GM12878 (cell line): ENCODE results near the gene CFP. TPM values are rescaled to one million over a fixed set of nuclear protein-coding genes. Genes with fewer than 3 reads are reported as not detected.

Experiments
- ATAC-seq: fragments of 200-7000 bp; cut with Tn5 transposase; 3 replicates; pipeline ENCODE4 v1.9.1; 2020; ENCODE audit warnings: mild to moderate bottlenecking, moderate library complexity
- BruUV-seq: library from RNA; stranded (reverse); fragments of 400-500 nt; replicated peaks from 2 replicates; lab custom pipeline; 2021; lab: Mats Ljungman, UMichigan
- CTCF ChIA-PET: fragments of 300-600 bp; sonication (Branson Sonifier 250); formaldehyde crosslinking; extraction: SDS; loops from one replicate; lab custom pipeline; 2021; ENCODE audit warnings: inconsistent platforms; lab: Yijun Ruan, JAX
- POLR2A ChIA-PET: fragments of 350-600 bp; formaldehyde crosslinking; extraction: SDS; loops from one replicate; lab custom pipeline; 2021; ENCODE audit warnings: inconsistent platforms; lab: Charles Lee
- RAD21 ChIA-PET: fragments of 300-600 bp; sonication (Branson Sonifier 250); formaldehyde crosslinking; loops from one replicate; lab custom pipeline; 2023; ENCODE audit warnings: antibody characterized with exemption; ENCODE audit not compliant: unreplicated experiment; lab: Charles Lee
- SMC1A ChIA-PET: fragments of 300-600 bp; sonication (Branson Sonifier 250); formaldehyde crosslinking; loops from one replicate; lab custom pipeline; 2023; ENCODE audit not compliant: unreplicated experiment, uncharacterized antibody; lab: Charles Lee
- DNase-seq: peaks from one replicate; pipeline ENCODE4 v3.0.0-alpha.2; 2011; ENCODE audit warnings: low read depth, low spot score
- FAIRE-seq: peaks from 3 replicates; lab custom pipeline; 2011; peaks lifted over from hg19 to GRCh38; lab: Jason Lieb, UNC
- H2AFZ ChIP-seq: 2 replicates; pipeline ENCODE4 v1.6.0; 2011; ENCODE audit warnings: low read depth, low read length, control low read depth; ENCODE audit not compliant: control insufficient read depth
- H3K27ac ChIP-seq: 2 replicates; pipeline ENCODE4 v1.5.1; 2011; ENCODE audit warnings: control low read depth; ENCODE audit not compliant: control insufficient read depth, insufficient read depth
- H3K27me3 ChIP-seq, 2 experiments: replicated peaks in 1 of 2; 2 replicates each; pipeline versions ENCODE4 v1.6.0 to v1.6.1; 2011; ENCODE audit warnings: low read length in 1 of 2; ENCODE audit not compliant: control insufficient read depth in 2 of 2, insufficient read depth in 2 of 2
- H3K36me3 ChIP-seq, 2 experiments: 2 replicates each; pipeline ENCODE4 v1.5.1; 2011; ENCODE audit warnings: low read length in 1 of 2; ENCODE audit not compliant: control insufficient read depth in 2 of 2, insufficient read depth in 2 of 2
- H3K4me1 ChIP-seq: 2 replicates; pipeline ENCODE4 v1.6.1; 2011; ENCODE audit warnings: mild to moderate bottlenecking, low read length, moderate library complexity, mixed read lengths; ENCODE audit not compliant: control insufficient read depth, insufficient read depth
- H3K4me2 ChIP-seq: 2 replicates; pipeline ENCODE4 v1.6.0; 2011; ENCODE audit warnings: control low read depth; ENCODE audit not compliant: control insufficient read depth, insufficient read depth
- H3K4me3 ChIP-seq: fragments of 200-600 bp; sonication (generic); 2 replicates; pipeline ENCODE4 v1.5.1; 2016
- H3K79me2 ChIP-seq: 2 replicates; pipeline ENCODE4 v1.6.0; 2011; ENCODE audit warnings: low read length; ENCODE audit not compliant: control insufficient read depth, insufficient read depth
- H3K9ac ChIP-seq: 2 replicates; pipeline ENCODE4 v1.8.0; 2011; ENCODE audit warnings: low read length, control low read depth, mixed read lengths; ENCODE audit not compliant: control insufficient read depth, insufficient read depth
- H3K9me3 ChIP-seq: replicated peaks from 3 replicates; pipeline ENCODE4 v1.5.1; 2011; ENCODE audit warnings: mild to moderate bottlenecking, low read length; ENCODE audit not compliant: control insufficient read depth, insufficient read depth
- H4K20me1 ChIP-seq: 2 replicates; pipeline ENCODE4 v1.6.0; 2011; ENCODE audit not compliant: control insufficient read depth, insufficient read depth
- CREB1 ChIP-seq: IDR thresholded peaks from 2 replicates; pipeline ENCODE4 v1.6.1; 2012; ENCODE audit warnings: low read depth, mild to moderate bottlenecking, inconsistent platforms
- E4F1 ChIP-seq: fragments of 450-650 bp; IDR thresholded peaks from 2 replicates; pipeline ENCODE4 v1.6.1; 2018; ENCODE audit warnings: borderline replicate concordance, mild to moderate bottlenecking; ENCODE audit not compliant: partially characterized antibody
- GABPA ChIP-seq: IDR thresholded peaks from 2 replicates; pipeline ENCODE4 v1.6.1; 2014; ENCODE audit warnings: antibody characterized with exemption, low read depth, mild to moderate bottlenecking, inconsistent platforms
- HDAC6 ChIP-seq: fragments of 200-600 bp; sonication (generic); IDR thresholded peaks from one replicate; pipeline ENCODE4 v1.8.0; 2017; ENCODE audit warnings: antibody characterized with exemption; ENCODE audit not compliant: unreplicated experiment
- JUNB ChIP-seq: IDR thresholded peaks from 2 replicates; pipeline ENCODE4 v1.6.1; 2016; ENCODE audit warnings: antibody characterized with exemption, mild to moderate bottlenecking
- RFX5 ChIP-seq: IDR thresholded peaks from 2 replicates; pipeline ENCODE4 v1.6.1; 2011; ENCODE audit warnings: low read depth, low read length, improper control_type of control experiment
- SMC3 ChIP-seq: IDR thresholded peaks from 2 replicates; pipeline ENCODE4 v1.6.1; 2011; ENCODE audit warnings: low read length, improper control_type of control experiment, borderline replicate concordance
- SPI1 ChIP-seq: IDR thresholded peaks from 2 replicates; pipeline ENCODE4 v1.6.1; 2011; ENCODE audit warnings: low read depth, mild to moderate bottlenecking, low read length, moderate library complexity, borderline replicate concordance; ENCODE audit not compliant: insufficient read depth
- YY1 ChIP-seq: IDR thresholded peaks from 2 replicates; pipeline ENCODE4 v1.6.1; 2011; ENCODE audit warnings: low read depth, mild to moderate bottlenecking, low read length
- ZNF592 ChIP-seq: fragments of 450-650 bp; IDR thresholded peaks from 2 replicates; pipeline ENCODE4 v1.6.1; 2017; ENCODE audit warnings: mild to moderate bottlenecking, moderate library complexity
- WGBS: methylation state at CpG from one replicate; pipeline ENCODE4 v1.1.6; 2016; ENCODE audit warnings: low lambda C conversion rate; ENCODE audit not compliant: insufficient replicate concordance, insufficient coverage; ENCODE audit errors: missing lambda C conversion rate; 5-methylcytosine and 5-hydroxymethylcytosine counted together
- in situ Hi-C: fragments of 300-500 bp; cut with MboI; formaldehyde crosslinking; loops from 9 replicates; pipeline ENCODE4 v1.14.3; 2018; ENCODE audit warnings: mixed read lengths
- intact Hi-C: fragments of 100-400 bp; cut with micrococcal nuclease; formaldehyde crosslinking; loops from one replicate; pipeline ENCODE4 v1.14.2; 2022; ENCODE audit not compliant: unreplicated experiment
- polyA plus RNA-seq, 11 experiments: library from polyadenylated mRNA; depleted of rRNA in 4 of 11; unstranded in 6 of 11; stranded (reverse) in 5 of 11; fragments of >200 nt; fragmentation: Nextera tagmentation in 4 of 11; fragmentation: Illumina TruSeq in 1 of 11; extraction: Ambion mirVana in 4 of 11; extraction: Trizol in 1 of 11; gene quantifications; 1 replicate in 1 of 11; 2 replicates in 10 of 11; pipeline versions ENCODE4 v1.2.1 to v1.2.3, GENCODE V29; 2011 to 2016; ENCODE audit warnings: inconsistent platforms in 2 of 11, missing spikeins in 2 of 11, low read depth in 1 of 11
- total RNA-seq, 4 experiments: library from RNA; depleted of rRNA in 3 of 4; stranded (reverse); fragments of >200 nt in 3 of 4; fragmentation: Illumina TruSeq in 1 of 4; extraction: Trizol in 1 of 4; gene quantifications; 2 replicates each; pipeline versions ENCODE4 v1.2.1 to v1.2.3, GENCODE V29; 2013 to 2021

The CFP gene
- total and polyA plus RNA-seq, 10 of the 15 experiments (the other 5 are each of a cell fraction or from before 2014, with no cell fraction given): 0.72 to 10.1 (median 2.8) TPM

GRCh38 chrX:47579537-47579936 is 50.2 kb downstream of the CFP start:
- TF ChIP-seq SMC3: no peak
- TF ChIP-seq SPI1: peak; percentile 38; the same call in 1 of the 2 replicates
- 0 out of 2 replicates have a peak, but pooled peaks have one; percentile 15 for TF ChIP-seq CREB1
- TF ChIP-seq JUNB: peak; percentile 23; the same call in 1 of the 2 replicates
- Histone ChIP-seq H2AFZ (no peak overlapping the region), H3K4me3 (no peak overlapping the region), H3K4me1 (peaks cover 8% of the 10 kb centered on the region), H3K27ac (no peak overlapping the region), H3K4me2 (no peak overlapping the region), H3K79me2 (no peaks in the 10 kb centered on the region; the same call in 1 of the 2 replicates), H3K9me3 (no peaks in the 10 kb centered on the region; the same call in 2 of the 3 replicates), H3K27me3 (no peaks in the 10 kb centered on the region), H3K36me3 (no peaks in the 10 kb centered on the region), H3K9ac (no peak overlapping the region), H4K20me1 (no peaks in the 10 kb centered on the region)
- 0% methylated on average over 8 of the region's 9 CpGs for WGBS
- DNase-seq: no peak
- no TSS peak for BruUV-seq
- CTCF ChIA-PET: interaction anchor here (1.1 to 1.8 kb wide), 3 partner anchors 11 to 49 kb away, joined by 3 to 7 read pairs (median 4); no protein-coding TSS in a partner anchor
- ATAC-seq: peak; percentile 66
- SMC1A ChIA-PET: interaction anchor here (1.0 kb wide), 1 partner anchor 49 kb away, joined by 4 read pairs; no protein-coding TSS in a partner anchor
- peak; percentile 75 for FAIRE-seq
- POLR2A ChIA-PET: interaction anchor here (0.5 to 1.3 kb wide), 4 partner anchors 15 to 1356 kb away, joined by 3 to 4 read pairs (median 3); no protein-coding TSS in a partner anchor
- in situ Hi-C loops: no loop called here
- intact Hi-C loops: no loop called here
- RAD21 ChIA-PET: interaction anchor here (0.6 to 1.2 kb wide), 4 partner anchors 13 to 705 kb away, joined by 3 to 4 read pairs (median 4); partner anchors contain the start of gene ELK1

- WGBS: 36% methylated on average over 16 of the region's 16 CpGs
- no peaks in the 10 kb centered on the region for H4K20me1 ChIP-seq
- H3K4me2 ChIP-seq: no peak overlapping the region
- H2AFZ ChIP-seq: no peak overlapping the region
- peaks cover 8% of the 10 kb centered on the region for H3K4me1 ChIP-seq
- ChIA-PET SMC1A (no interaction called here), CTCF (interaction anchor here (1.5 kb wide), 1 partner anchor 10 kb away, joined by 4 read pairs; no protein-coding TSS in a partner anchor), RAD21 (interaction anchor here (1.1 kb wide), 1 partner anchor 14 kb away, joined by 4 read pairs; no protein-coding TSS in a partner anchor), POLR2A (no interaction called here)
- in situ Hi-C loops: no loop called here
- no peaks in the 10 kb centered on the region for H3K27me3 ChIP-seq
- H3K36me3 ChIP-seq: no peaks in the 10 kb centered on the region
- no peak for DNase-seq
- H3K27ac ChIP-seq: no peak overlapping the region
- no peaks in the 10 kb centered on the region; the same call in 2 of the 3 replicates for H3K9me3 ChIP-seq
- H3K9ac ChIP-seq: no peak overlapping the region
- no peak overlapping the region for H3K4me3 ChIP-seq
- intact Hi-C loops: no loop called here
- no TSS peak for BruUV-seq
- no peak for FAIRE-seq
- no peaks in the 10 kb centered on the region; the same call in 1 of the 2 replicates for H3K79me2 ChIP-seq
- ATAC-seq: no peak
- TF ChIP-seq ZNF592: no peak
- TF ChIP-seq E4F1: no peak
- no peak for TF ChIP-seq RFX5
- TF ChIP-seq HDAC6: no peak
- no peak for TF ChIP-seq YY1
- no peak for TF ChIP-seq GABPA
Observed at GRCh38 chrX:47578692-47579091, 51.0 kb downstream of the CFP start.
